Astrocyte (in vitro differentiated cells and primary cell): Measurements from ENCODE around the gene SCUBE1. TPM values are rescaled to one million over a fixed set of nuclear protein-coding genes. Genes with fewer than 3 reads are reported as not detected.

Source experiments
- DNase-seq: peaks from one replicate; pipeline ENCODE4 v3.0.0-alpha.2; 2010; ENCODE audit warnings: low read depth
- FAIRE-seq: peaks from 2 replicates; lab custom pipeline; 2011; peaks lifted over from hg19 to GRCh38; lab: Jason Lieb, UNC
- H2AFZ ChIP-seq: 2 replicates; pipeline ENCODE4 v1.6.0; 2012; ENCODE audit warnings: low read depth, low read length, inconsistent platforms
- H3K27ac ChIP-seq: 2 replicates; pipeline ENCODE4 v1.5.1; 2011; ENCODE audit warnings: low read depth, low read length, inconsistent platforms
- H3K27me3 ChIP-seq: 2 replicates; pipeline ENCODE4 v1.6.0; 2011; ENCODE audit warnings: low read length, inconsistent platforms; ENCODE audit not compliant: insufficient read depth
- H3K36me3 ChIP-seq: 2 replicates; pipeline ENCODE4 v1.5.1; 2011; ENCODE audit warnings: low read length, inconsistent platforms; ENCODE audit not compliant: insufficient read depth
- H3K4me1 ChIP-seq: 2 replicates; pipeline ENCODE4 v1.5.1; 2011; ENCODE audit warnings: low read length, inconsistent platforms; ENCODE audit not compliant: insufficient read depth
- H3K4me2 ChIP-seq: 2 replicates; pipeline ENCODE4 v1.6.0; 2012; ENCODE audit warnings: low read length, inconsistent platforms
- H3K4me3 ChIP-seq: 2 replicates; pipeline ENCODE4 v1.5.1; 2011; ENCODE audit warnings: low read depth, mild to moderate bottlenecking, low read length, inconsistent platforms; ENCODE audit not compliant: insufficient read depth
- H3K79me2 ChIP-seq: 2 replicates; pipeline ENCODE4 v1.6.0; 2012; ENCODE audit warnings: mild to moderate bottlenecking, low read length, inconsistent platforms; ENCODE audit not compliant: insufficient read depth
- H3K9ac ChIP-seq: 2 replicates; pipeline ENCODE4 v1.6.0; 2012; ENCODE audit warnings: mild to moderate bottlenecking, low read length, inconsistent platforms
- H3K9me3 ChIP-seq: 2 replicates; pipeline ENCODE4 v1.5.1; 2012; ENCODE audit warnings: low read depth, mild to moderate bottlenecking, low read length, inconsistent platforms; ENCODE audit not compliant: insufficient read depth
- H4K20me1 ChIP-seq: 2 replicates; pipeline ENCODE4 v1.6.0; 2012; ENCODE audit warnings: low read length, inconsistent platforms; ENCODE audit not compliant: insufficient read depth
- H3K27ac Mint-ChIP-seq: one replicate; pipeline ENCODE4 v1.8.0; 2021; ENCODE audit warnings: mild to moderate bottlenecking, mixed read lengths; ENCODE audit not compliant: unreplicated experiment
- H3K27me3 Mint-ChIP-seq: one replicate; pipeline ENCODE4 v1.8.0; 2021; ENCODE audit warnings: low read depth, mixed read lengths; ENCODE audit not compliant: unreplicated experiment
- H3K36me3 Mint-ChIP-seq: one replicate; pipeline ENCODE4 v1.8.0; 2021; ENCODE audit warnings: low read depth, mixed read lengths; ENCODE audit not compliant: unreplicated experiment
- H3K4me1 Mint-ChIP-seq: one replicate; pipeline ENCODE4 v1.8.0; 2021; ENCODE audit warnings: low read depth, mixed read lengths; ENCODE audit not compliant: unreplicated experiment
- H3K4me3 Mint-ChIP-seq: one replicate; pipeline ENCODE4 v1.8.0; 2021; ENCODE audit warnings: mild to moderate bottlenecking, moderate library complexity, mixed read lengths; ENCODE audit not compliant: unreplicated experiment
- H3K9me3 Mint-ChIP-seq: one replicate; pipeline ENCODE4 v1.8.0; 2021; ENCODE audit warnings: mild to moderate bottlenecking, mixed read lengths; ENCODE audit not compliant: unreplicated experiment
- EZH2 ChIP-seq: IDR thresholded peaks from 2 replicates; pipeline ENCODE4 v1.6.1; 2012; ENCODE audit warnings: mild to moderate bottlenecking, low read length, inconsistent platforms; ENCODE audit not compliant: insufficient read depth
- total RNA-seq: library from RNA; stranded (reverse); gene quantifications from 2 replicates; pipeline ENCODE4 v1.2.1, GENCODE V29; 2021
- TF ChIP-seq, protein P1 (sequence below): IDR thresholded peaks from 2 replicates; pipeline ENCODE4 v1.5.1; 2011; ENCODE audit warnings: low read depth, mild to moderate bottlenecking, inconsistent platforms, low read length, moderate library complexity; ENCODE audit not compliant: insufficient read depth

SCUBE1 gene
- total RNA-seq, 1 donor from 2014 or later = 0.07 TPM

DNA sequence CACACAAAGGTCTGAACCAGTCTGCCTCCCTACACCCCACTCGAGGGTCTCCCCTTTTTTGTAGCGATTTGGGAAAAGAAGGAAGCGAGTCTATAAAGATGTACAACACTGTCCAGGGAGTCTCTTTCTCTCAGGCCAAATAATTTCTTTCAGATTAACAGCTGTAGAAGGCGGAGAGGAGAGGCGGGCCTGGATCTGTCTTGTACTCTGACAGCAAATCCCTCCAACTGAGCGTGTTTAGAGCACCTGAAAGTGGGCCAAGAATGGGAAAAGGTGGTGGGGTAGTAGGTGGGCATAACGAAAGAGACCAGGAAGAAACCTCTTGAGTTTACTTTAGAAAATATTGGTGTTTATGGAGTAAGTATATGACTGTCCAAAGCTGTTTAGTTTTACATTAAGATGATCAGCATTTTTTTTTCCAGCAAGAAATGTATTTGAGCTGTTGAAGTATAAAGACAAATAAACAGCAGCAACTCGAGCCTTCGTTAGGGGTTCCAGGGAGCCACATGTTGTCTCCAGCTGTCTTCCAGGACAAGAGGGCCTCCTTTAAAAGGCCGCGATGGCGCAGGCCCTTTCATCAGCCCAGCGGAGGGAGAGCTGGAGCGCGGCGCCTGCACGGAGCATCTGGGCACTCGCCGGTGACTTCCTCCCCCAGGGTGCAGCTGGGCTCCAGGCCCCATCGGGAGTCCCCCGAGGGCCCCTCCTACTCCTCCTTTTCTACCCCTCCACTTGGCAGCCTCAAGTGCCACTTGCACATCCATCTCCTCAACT, 34.9 kb downstream of the SCUBE1 start:
- no peaks in the 10 kb centered on the region for H3K4me1 ChIP-seq
- Mint-ChIP-seq H3K4me1 (peaks cover 3% of the 10 kb centered on the region), H3K36me3 (no peaks in the 10 kb centered on the region), H3K4me3 (no peak overlapping the region), H3K27ac (no peak overlapping the region), H3K27me3 (peaks cover 51% of the 10 kb centered on the region), H3K9me3 (peaks cover 4% of the 10 kb centered on the region)
- H3K9me3 ChIP-seq = no peaks in the 10 kb centered on the region
- H2AFZ ChIP-seq = no peak overlapping the region
- no peaks in the 10 kb centered on the region for H4K20me1 ChIP-seq
- H3K4me3 ChIP-seq = no peak overlapping the region
- H3K4me2 ChIP-seq = no peak overlapping the region
- H3K27me3 ChIP-seq = peaks cover 17% of the 10 kb centered on the region
- no peak overlapping the region for H3K27ac ChIP-seq
- H3K9ac ChIP-seq = no peak overlapping the region
- H3K36me3 ChIP-seq = no peaks in the 10 kb centered on the region
- no peak for TF ChIP-seq EZH2
- TF ChIP-seq, protein P1, sequence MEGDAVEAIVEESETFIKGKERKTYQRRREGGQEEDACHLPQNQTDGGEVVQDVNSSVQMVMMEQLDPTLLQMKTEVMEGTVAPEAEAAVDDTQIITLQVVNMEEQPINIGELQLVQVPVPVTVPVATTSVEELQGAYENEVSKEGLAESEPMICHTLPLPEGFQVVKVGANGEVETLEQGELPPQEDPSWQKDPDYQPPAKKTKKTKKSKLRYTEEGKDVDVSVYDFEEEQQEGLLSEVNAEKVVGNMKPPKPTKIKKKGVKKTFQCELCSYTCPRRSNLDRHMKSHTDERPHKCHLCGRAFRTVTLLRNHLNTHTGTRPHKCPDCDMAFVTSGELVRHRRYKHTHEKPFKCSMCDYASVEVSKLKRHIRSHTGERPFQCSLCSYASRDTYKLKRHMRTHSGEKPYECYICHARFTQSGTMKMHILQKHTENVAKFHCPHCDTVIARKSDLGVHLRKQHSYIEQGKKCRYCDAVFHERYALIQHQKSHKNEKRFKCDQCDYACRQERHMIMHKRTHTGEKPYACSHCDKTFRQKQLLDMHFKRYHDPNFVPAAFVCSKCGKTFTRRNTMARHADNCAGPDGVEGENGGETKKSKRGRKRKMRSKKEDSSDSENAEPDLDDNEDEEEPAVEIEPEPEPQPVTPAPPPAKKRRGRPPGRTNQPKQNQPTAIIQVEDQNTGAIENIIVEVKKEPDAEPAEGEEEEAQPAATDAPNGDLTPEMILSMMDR = no peak
- no peaks in the 10 kb centered on the region for H3K79me2 ChIP-seq
- DNase-seq (no peak), FAIRE-seq (no peak)

GRCh38 chr22:43305806-43306205, 37.4 kb downstream of the SCUBE1 start:
- Histone ChIP-seq H4K20me1 (no peaks in the 10 kb centered on the region), H3K4me1 (no peaks in the 10 kb centered on the region), H3K27me3 (peaks cover 19% of the 10 kb centered on the region), H3K4me3 (no peak overlapping the region), H3K27ac (no peak overlapping the region), H3K9ac (no peak overlapping the region), H3K9me3 (no peaks in the 10 kb centered on the region), H3K4me2 (no peak overlapping the region), H3K79me2 (no peaks in the 10 kb centered on the region), H2AFZ (no peak overlapping the region), H3K36me3 (no peaks in the 10 kb centered on the region)
- no peak for DNase-seq
- Mint-ChIP-seq H3K27ac (no peak overlapping the region), H3K4me3 (no peak overlapping the region), H3K27me3 (peaks cover 62% of the 10 kb centered on the region), H3K9me3 (peaks cover 2% of the 10 kb centered on the region), H3K4me1 (no peaks in the 10 kb centered on the region), H3K36me3 (no peaks in the 10 kb centered on the region)
- TF ChIP-seq, protein P1 = no peak
- TF ChIP-seq EZH2 = no peak
- FAIRE-seq = no peak
